Stimulated activated CD8-positive, alpha-beta memory T cell treated with anti-CD3 and anti-CD28 coated beads, Interleukin-12 subunit alpha, Interleukin-12 subunit beta, amount 100 ng/mL, for 1 hour (primary cell): Measurements from ENCODE around the gene SGCD.

ENCODE experiments used
- DNase-seq: peaks from one replicate; pipeline ENCODE4 v3.0.0-alpha.2; 2020; ENCODE audit warnings: low read depth

The SGCD gene

GRCh38 chr5:156513123-156513815, 186.3 kb downstream of the SGCD start:
- DNase-seq, result no peak

- no peak for DNase-seq
Measured at GRCh38 chr5:156515121-156515520, 188.2 kb downstream of the SGCD start.

- no peak for DNase-seq
Measured at GRCh38 chr5:156515803-156516360, 188.9 kb downstream of the SGCD start.

- no peak for DNase-seq
Measured at GRCh38 chr5:156522651-156523529, 195.9 kb downstream of the SGCD start.

GRCh38 chr5:156523607-156524006, 196.6 kb downstream of the SGCD start:
- no peak for DNase-seq

- DNase-seq, result no peak
Measured at GRCh38 chr5:156526081-156526925, 199.3 kb downstream of the SGCD start.

GRCh38 chr5:156527611-156528010, 200.6 kb downstream of the SGCD start:
- DNase-seq, result no peak

- DNase-seq, result no peak
Measured at GRCh38 chr5:156528673-156529072, 201.7 kb downstream of the SGCD start.

- DNase-seq, result no peak
Measured at GRCh38 chr5:156529892-156530291, 202.9 kb downstream of the SGCD start.

GRCh38 chr5:156531199-156531598, 204.2 kb downstream of the SGCD start:
- DNase-seq, result no peak

- no peak for DNase-seq
Measured at GRCh38 chr5:156532921-156533320, 206.0 kb downstream of the SGCD start.

GRCh38 chr5:156534085-156534484, 207.1 kb downstream of the SGCD start:
- no peak for DNase-seq

- no peak for DNase-seq
Measured at GRCh38 chr5:156534906-156535485, 208.0 kb downstream of the SGCD start.

GRCh38 chr5:156540491-156540890, 213.5 kb downstream of the SGCD start:
- DNase-seq, result no peak

- DNase-seq, result no peak
Measured at GRCh38 chr5:156541582-156541981, 214.6 kb downstream of the SGCD start.

GRCh38 chr5:156543348-156544145, 216.6 kb downstream of the SGCD start:
- no peak for DNase-seq

- no peak for DNase-seq
Measured at GRCh38 chr5:156552855-156553358, 225.9 kb downstream of the SGCD start.

GRCh38 chr5:156556666-156557406, 229.9 kb downstream of the SGCD start:
- no peak for DNase-seq

- DNase-seq, result no peak
Measured at GRCh38 chr5:156560002-156560401, 233.0 kb downstream of the SGCD start.

GRCh38 chr5:156561651-156562050, 234.7 kb downstream of the SGCD start:
- no peak for DNase-seq
